Epithelial cell of esophagus (primary cell): Measurements from ENCODE around the gene CA5B.

Experiments used
- DNase-seq: peaks from one replicate; pipeline ENCODE4 v3.0.0; 2010; ENCODE audit warnings: low read depth
- H3K4me3 ChIP-seq: 2 replicates; pipeline ENCODE4 v1.5.1; 2011; ENCODE audit warnings: mild to moderate bottlenecking, low read length, control low read depth
- TF ChIP-seq, protein P1 (sequence below): IDR thresholded peaks from 2 replicates; pipeline ENCODE4 v1.5.1; 2011; ENCODE audit warnings: low read depth, mild to moderate bottlenecking, low read length, control low read depth, inconsistent platforms; ENCODE audit not compliant: insufficient read depth; ENCODE audit errors: missing control alignments

The CA5B gene

DNA sequence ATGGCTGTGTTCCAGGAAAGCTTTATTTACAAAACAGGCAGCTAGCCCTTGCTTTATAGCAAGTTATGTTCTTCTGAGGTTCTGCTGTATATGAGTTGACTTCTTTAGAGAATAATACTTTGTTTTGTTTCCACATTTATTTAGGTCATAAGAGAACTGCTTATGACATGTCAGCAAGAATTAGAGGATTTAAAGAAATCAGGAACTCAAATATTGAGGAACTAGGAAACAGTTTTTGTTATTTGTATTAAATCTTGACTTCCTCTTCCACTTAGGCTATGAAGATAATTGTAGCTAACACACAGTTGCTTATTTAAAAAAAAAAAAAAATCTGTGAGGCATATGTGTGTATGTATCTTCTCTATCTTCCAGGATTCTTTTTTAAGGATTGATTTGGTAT is 66.5 kb downstream of the CA5B start:
- no peak overlapping the region for H3K4me3 ChIP-seq
- TF ChIP-seq, protein P1, sequence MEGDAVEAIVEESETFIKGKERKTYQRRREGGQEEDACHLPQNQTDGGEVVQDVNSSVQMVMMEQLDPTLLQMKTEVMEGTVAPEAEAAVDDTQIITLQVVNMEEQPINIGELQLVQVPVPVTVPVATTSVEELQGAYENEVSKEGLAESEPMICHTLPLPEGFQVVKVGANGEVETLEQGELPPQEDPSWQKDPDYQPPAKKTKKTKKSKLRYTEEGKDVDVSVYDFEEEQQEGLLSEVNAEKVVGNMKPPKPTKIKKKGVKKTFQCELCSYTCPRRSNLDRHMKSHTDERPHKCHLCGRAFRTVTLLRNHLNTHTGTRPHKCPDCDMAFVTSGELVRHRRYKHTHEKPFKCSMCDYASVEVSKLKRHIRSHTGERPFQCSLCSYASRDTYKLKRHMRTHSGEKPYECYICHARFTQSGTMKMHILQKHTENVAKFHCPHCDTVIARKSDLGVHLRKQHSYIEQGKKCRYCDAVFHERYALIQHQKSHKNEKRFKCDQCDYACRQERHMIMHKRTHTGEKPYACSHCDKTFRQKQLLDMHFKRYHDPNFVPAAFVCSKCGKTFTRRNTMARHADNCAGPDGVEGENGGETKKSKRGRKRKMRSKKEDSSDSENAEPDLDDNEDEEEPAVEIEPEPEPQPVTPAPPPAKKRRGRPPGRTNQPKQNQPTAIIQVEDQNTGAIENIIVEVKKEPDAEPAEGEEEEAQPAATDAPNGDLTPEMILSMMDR, result no peak
- DNase-seq, result no peak

DNA sequence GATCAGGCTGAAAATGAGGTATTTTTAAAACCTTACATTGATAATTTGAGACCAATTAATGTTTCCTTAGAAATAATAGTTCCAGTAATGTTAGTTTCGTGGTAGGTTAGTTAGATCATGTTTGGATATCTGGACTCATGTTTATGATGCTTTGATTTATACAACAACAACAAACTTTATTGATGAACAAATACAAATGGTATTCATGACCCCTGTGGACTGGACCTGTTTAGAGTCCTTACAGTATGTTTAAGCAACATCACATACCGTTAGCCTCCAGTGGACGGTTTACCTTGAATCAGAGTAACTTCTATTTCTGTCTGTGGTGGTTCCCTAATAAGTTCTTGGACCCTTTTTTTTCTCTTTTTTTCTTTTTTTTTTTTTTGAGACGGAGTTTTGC is 70.2 kb downstream of the CA5B start:
- no peak for DNase-seq
- no peak overlapping the region for H3K4me3 ChIP-seq
- TF ChIP-seq, protein P1, result no peak

DNA sequence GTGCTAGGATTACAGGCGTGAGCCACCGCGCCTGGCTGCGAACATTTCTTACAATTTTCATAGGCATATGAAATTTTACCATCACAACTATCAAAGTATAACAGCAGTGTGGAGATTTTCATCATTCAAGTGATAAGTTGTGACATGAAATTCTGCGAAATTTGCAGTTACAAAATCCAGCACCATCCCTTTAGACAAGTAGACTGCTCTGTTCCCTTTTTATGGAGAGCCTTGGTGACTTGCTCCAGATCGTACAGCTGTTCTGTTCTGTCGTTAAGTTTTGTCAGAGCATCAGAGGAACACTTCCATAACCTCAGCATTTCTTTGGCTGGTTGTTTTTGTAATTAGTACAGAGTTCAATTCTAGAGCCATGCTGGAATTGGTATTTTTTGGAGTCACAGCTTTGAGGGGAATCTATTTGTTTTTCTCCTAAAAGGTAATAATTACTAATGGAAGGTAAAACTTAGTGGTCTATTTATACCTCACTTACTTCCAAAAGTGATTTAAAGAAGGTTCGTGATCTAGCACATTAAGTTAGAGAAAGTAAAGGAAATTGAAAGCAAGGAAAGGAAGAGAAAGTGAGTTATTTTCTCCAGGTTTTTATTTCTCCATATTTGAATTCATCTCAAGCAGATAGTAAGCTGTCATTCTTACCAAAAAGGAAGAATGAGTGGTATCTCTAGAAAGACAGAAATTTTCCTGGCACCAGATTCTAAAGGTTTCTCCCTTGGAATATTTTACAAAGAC is 74.3 kb downstream of the CA5B start:
- DNase-seq, result no peak
- TF ChIP-seq, protein P1, result no peak
- H3K4me3 ChIP-seq, result no peak overlapping the region

DNA sequence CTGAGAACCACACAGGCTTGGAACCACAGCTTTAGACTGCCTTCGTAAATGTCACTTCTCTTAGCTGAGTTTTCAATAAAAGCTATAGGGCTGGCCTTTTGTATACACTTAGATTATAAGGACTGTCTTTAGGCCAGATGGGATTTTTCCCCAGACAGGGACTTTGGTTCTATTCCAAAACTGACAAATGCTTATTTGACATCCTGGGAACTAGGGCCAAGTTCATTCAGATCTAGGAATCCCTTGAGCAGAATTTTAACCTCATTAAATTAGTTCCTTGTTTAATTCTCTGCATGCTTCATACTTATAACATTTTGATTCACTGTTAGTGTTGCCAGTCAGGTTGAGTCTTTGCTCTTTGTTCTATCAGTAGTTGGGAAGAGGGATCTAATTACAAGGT is 75.3 kb downstream of the CA5B start:
- DNase-seq, result no peak
- no peak overlapping the region for H3K4me3 ChIP-seq
- TF ChIP-seq, protein P1, result no peak

DNA sequence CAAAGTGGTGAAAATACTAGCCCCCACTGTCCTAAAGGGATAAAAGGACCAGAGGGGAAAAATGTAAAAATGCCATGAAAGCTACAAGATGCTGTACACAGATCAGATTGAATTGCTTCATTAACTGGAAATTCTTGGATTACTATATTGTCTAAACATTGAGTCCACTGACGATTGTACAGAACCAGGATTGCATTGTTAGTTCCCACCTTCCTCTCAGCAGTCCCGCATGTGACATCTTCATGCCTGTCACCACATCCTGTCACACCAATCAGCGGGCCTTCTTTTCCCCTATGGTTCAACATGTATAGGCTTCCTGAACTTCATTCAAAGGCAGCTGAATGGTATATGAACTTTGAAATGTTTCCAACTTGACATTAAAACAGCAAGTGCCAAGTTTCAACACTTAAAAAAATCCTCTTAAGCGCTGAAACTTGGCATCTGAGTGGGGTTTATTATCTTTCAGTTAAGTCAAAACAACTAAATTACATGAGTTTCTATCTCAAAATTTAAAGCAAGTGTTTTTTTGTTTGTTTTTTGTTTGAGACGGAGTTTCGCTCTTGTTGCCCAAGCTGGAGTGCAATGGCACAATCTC is 76.8 kb downstream of the CA5B start:
- TF ChIP-seq, protein P1, result no peak
- H3K4me3 ChIP-seq, result no peak overlapping the region
- no peak for DNase-seq

DNA sequence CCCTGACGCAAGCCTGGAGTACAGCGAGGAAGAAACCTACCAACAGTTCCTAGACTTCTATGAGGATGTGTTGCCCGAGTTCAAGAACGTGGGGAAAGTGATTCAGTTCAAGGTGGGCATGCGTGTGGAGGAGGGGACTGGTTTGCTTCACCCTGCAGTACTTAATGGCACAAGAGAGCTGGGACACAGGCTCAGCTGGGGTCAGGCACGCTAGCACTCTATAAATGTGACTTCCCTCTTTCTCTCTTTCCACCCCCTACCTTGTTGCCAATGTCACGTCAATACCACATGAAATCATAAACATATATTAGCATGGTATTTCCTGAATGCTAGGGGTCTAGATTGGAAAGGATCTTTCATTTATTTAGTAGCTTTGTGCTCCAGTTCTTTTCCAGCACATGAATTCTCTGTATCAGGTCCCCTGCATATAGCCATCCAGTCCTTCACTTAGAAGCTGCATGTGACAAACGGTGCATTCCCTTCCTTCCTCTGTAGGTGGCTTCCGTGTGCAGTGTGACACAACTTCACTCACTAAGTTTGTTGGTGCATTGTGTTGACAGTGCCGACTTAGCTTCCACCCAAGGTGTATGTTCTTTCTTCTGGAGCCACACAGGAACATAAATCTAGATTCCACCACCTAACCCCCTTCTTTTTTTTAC is 77.8 kb downstream of the CA5B start:
- peak; percentile 25 for DNase-seq
- H3K4me3 ChIP-seq, result no peak overlapping the region
- TF ChIP-seq, protein P1, result peak; percentile 50
